Trophoblast cell (in vitro differentiated cells and primary cell): ENCODE data around the gene MFSD1.
A peak's percentile ranks its signal among the peaks of the same experiment; 100 is the strongest.

Experiments used
- DNase-seq, 2 donors: peaks; one replicate each; pipeline ENCODE4 v3.0.0-alpha.2; 2016
- H2AFZ ChIP-seq: 2 replicates; pipeline ENCODE4 v1.6.1; 2013; ENCODE audit warnings: low read length, moderate library complexity, mild to moderate bottlenecking; ENCODE audit not compliant: insufficient read depth, poor library complexity
- H2AK5ac ChIP-seq: 2 replicates; pipeline ENCODE4 v1.6.1; 2013; ENCODE audit warnings: mild to moderate bottlenecking, low read length
- H2BK120ac ChIP-seq: 2 replicates; pipeline ENCODE4 v1.6.1; 2013; ENCODE audit warnings: low read length, mild to moderate bottlenecking, moderate library complexity; ENCODE audit not compliant: insufficient read depth, poor library complexity
- H2BK12ac ChIP-seq: 2 replicates; pipeline ENCODE4 v1.6.1; 2013; ENCODE audit warnings: mild to moderate bottlenecking, low read length, moderate library complexity
- H2BK5ac ChIP-seq: 2 replicates; pipeline ENCODE4 v1.6.1; 2013; ENCODE audit warnings: low read length, low read depth, moderate library complexity, mild to moderate bottlenecking; ENCODE audit not compliant: poor library complexity
- H3K14ac ChIP-seq: 2 replicates; pipeline ENCODE4 v1.6.1; 2013; ENCODE audit warnings: mild to moderate bottlenecking, low read length
- H3K18ac ChIP-seq: 2 replicates; pipeline ENCODE4 v1.6.1; 2013; ENCODE audit warnings: mild to moderate bottlenecking, low read length
- H3K23ac ChIP-seq: 2 replicates; pipeline ENCODE4 v1.6.1; 2013; ENCODE audit warnings: low read length
- H3K27ac ChIP-seq: 2 replicates; pipeline ENCODE4 v1.5.1; 2013; ENCODE audit warnings: low read depth, mild to moderate bottlenecking, inconsistent platforms, low read length, moderate library complexity
- H3K27me3 ChIP-seq: 2 replicates; pipeline ENCODE4 v1.6.1; 2013; ENCODE audit warnings: inconsistent platforms, mild to moderate bottlenecking, low read length, moderate library complexity; ENCODE audit not compliant: insufficient read depth
- H3K36me3 ChIP-seq, 2 experiments: 1 replicate in 1 of 2; 2 replicates in 1 of 2; pipeline ENCODE4 v1.6.1; 2013; ENCODE audit warnings: low read length in 2 of 2, mild to moderate bottlenecking in 2 of 2, moderate library complexity in 1 of 2; ENCODE audit not compliant: insufficient read depth in 2 of 2, control insufficient read depth in 1 of 2
- H3K4ac ChIP-seq: 2 replicates; pipeline ENCODE4 v1.6.1; 2013; ENCODE audit warnings: low read depth, mild to moderate bottlenecking, low read length, moderate library complexity
- H3K4me1 ChIP-seq, 2 experiments: 1 replicate in 1 of 2; 2 replicates in 1 of 2; pipeline ENCODE4 v1.6.1; 2013; ENCODE audit warnings: low read length in 2 of 2, mild to moderate bottlenecking in 2 of 2, moderate library complexity in 1 of 2; ENCODE audit not compliant: insufficient read depth in 2 of 2, control insufficient read depth in 1 of 2
- H3K4me2 ChIP-seq: 2 replicates; pipeline ENCODE4 v1.6.1; 2013; ENCODE audit warnings: inconsistent platforms, mild to moderate bottlenecking, low read length, moderate library complexity
- H3K4me3 ChIP-seq: 2 replicates; pipeline ENCODE4 v1.5.1; 2013; ENCODE audit warnings: mild to moderate bottlenecking, low read depth, low read length, inconsistent platforms
- H3K79me1 ChIP-seq: one replicate; pipeline ENCODE4 v1.6.1; 2013; ENCODE audit warnings: low read length
- H3K79me2 ChIP-seq: 2 replicates; pipeline ENCODE4 v1.6.1; 2013; ENCODE audit warnings: low read length, mild to moderate bottlenecking; ENCODE audit not compliant: control insufficient read depth, insufficient read depth, poor library complexity
- H3K9ac ChIP-seq: 2 replicates; pipeline ENCODE4 v1.6.1; 2013; ENCODE audit warnings: mild to moderate bottlenecking, low read length
- H3K9me3 ChIP-seq: 2 replicates; pipeline ENCODE4 v1.6.1; 2013; ENCODE audit warnings: low read depth, mild to moderate bottlenecking, control low read depth, inconsistent platforms, low read length; ENCODE audit not compliant: insufficient read depth
- H4K12ac ChIP-seq: 2 replicates; pipeline ENCODE4 v1.6.1; 2013; ENCODE audit warnings: low read depth, mild to moderate bottlenecking, low read length, moderate library complexity
- H4K8ac ChIP-seq: 2 replicates; pipeline ENCODE4 v1.6.1; 2013; ENCODE audit warnings: low read depth, mild to moderate bottlenecking, low read length, moderate library complexity
- H4K91ac ChIP-seq: one replicate; pipeline ENCODE4 v1.6.1; 2013; ENCODE audit warnings: low read depth, mild to moderate bottlenecking, low read length, moderate library complexity
- WGBS: extraction: QIAGEN DNeasy Blood & Tissue Kit; methylation state at CpG from one replicate; pipeline ENCODE4 v1.1.7; 2013; ENCODE audit warnings: missing lambda C conversion rate; ENCODE audit not compliant: insufficient read length, insufficient coverage; ENCODE audit errors: extremely low coverage; 5-methylcytosine and 5-hydroxymethylcytosine counted together

Gene MFSD1

DNA sequence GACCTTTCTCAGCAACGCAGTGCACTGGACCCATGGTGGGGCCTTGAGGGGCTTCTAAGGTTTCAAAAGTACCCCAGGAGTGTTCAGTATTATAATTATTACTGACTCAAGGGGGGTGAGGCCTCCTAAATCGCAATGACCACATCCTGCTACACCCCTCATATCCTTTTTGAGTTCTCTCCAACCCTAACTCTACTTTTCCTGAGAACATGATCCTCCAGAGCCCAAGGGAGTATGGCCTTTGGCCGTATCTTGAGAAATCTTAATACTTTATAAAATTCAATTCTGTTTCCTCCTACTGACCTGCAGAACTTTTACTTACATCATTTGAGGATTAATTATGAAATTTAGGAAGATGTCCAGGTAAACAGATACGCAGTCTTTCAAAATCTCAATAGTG is 39.2 kb upstream of the MFSD1 start:
- DNase-seq: no peak
- no peak overlapping the region for H3K14ac ChIP-seq
- no peaks in the 10 kb centered on the region for H3K4me1 ChIP-seq
- H3K4ac ChIP-seq: no peak overlapping the region
- H2BK5ac ChIP-seq: no peak overlapping the region
- no peak overlapping the region for H4K8ac ChIP-seq
- no peak overlapping the region for H4K12ac ChIP-seq
- H3K27ac ChIP-seq: no peak overlapping the region
- H2AFZ ChIP-seq: no peak overlapping the region
- H2BK12ac ChIP-seq: no peak overlapping the region
- no CpG with 5 or more reads among the region's 4 CpGs for WGBS
- no peak overlapping the region for H3K4me3 ChIP-seq
- no peaks in the 10 kb centered on the region for H3K36me3 ChIP-seq
- no peak overlapping the region for H4K91ac ChIP-seq
- H2BK120ac ChIP-seq: no peak overlapping the region
- H3K4me2 ChIP-seq: no peak overlapping the region
- no peak overlapping the region for H2AK5ac ChIP-seq
- H3K79me2 ChIP-seq: no peaks in the 10 kb centered on the region
- no peak overlapping the region for H3K9ac ChIP-seq
- H3K18ac ChIP-seq: no peak overlapping the region
- H3K23ac ChIP-seq: no peak overlapping the region
- H3K9me3 ChIP-seq: no peaks in the 10 kb centered on the region
- no peaks in the 10 kb centered on the region for H3K79me1 ChIP-seq
- H3K27me3 ChIP-seq: no peaks in the 10 kb centered on the region

DNA sequence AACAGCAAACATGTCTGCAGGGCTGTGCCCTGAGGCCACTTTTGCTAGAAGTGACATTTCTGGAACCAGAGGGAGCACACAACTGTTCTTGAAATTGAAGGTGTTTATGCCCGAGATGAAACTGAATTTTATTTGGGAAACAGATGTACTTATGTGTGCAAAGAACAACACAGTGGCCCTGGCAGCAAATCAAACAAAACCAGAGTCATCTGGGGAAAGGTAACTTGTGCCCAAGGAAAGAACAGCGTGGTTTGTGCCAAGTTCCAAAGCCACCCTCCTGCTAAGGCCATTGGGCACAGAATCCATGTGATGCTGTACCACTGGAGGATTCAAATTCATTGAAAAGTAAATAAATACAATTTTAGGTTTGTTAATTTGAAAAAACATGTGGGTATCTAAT is 38.4 kb upstream of the MFSD1 start:
- no peak overlapping the region for H3K9ac ChIP-seq
- H3K23ac ChIP-seq: no peak overlapping the region
- no peak overlapping the region for H3K4me2 ChIP-seq
- no peaks in the 10 kb centered on the region for H3K9me3 ChIP-seq
- H2BK12ac ChIP-seq: no peak overlapping the region
- no peak overlapping the region for H4K8ac ChIP-seq
- no peak overlapping the region for H2AFZ ChIP-seq
- no peak overlapping the region for H2BK120ac ChIP-seq
- no peak overlapping the region for H3K4me3 ChIP-seq
- DNase-seq: no peak
- no peak overlapping the region for H4K12ac ChIP-seq
- H3K4ac ChIP-seq: no peak overlapping the region
- no peak overlapping the region for H3K27ac ChIP-seq
- H2BK5ac ChIP-seq: no peak overlapping the region
- no peak overlapping the region for H2AK5ac ChIP-seq
- H3K27me3 ChIP-seq: no peaks in the 10 kb centered on the region
- H3K79me1 ChIP-seq: no peaks in the 10 kb centered on the region
- H4K91ac ChIP-seq: no peak overlapping the region
- H3K4me1 ChIP-seq: peaks cover under 1 to 5% of the 10 kb centered on the region in 2 experiments
- H3K18ac ChIP-seq: no peak overlapping the region
- no peak overlapping the region for H3K14ac ChIP-seq
- no peaks in the 10 kb centered on the region for H3K36me3 ChIP-seq
- H3K79me2 ChIP-seq: no peaks in the 10 kb centered on the region
- no CpG with 5 or more reads among the region's 2 CpGs for WGBS

DNA sequence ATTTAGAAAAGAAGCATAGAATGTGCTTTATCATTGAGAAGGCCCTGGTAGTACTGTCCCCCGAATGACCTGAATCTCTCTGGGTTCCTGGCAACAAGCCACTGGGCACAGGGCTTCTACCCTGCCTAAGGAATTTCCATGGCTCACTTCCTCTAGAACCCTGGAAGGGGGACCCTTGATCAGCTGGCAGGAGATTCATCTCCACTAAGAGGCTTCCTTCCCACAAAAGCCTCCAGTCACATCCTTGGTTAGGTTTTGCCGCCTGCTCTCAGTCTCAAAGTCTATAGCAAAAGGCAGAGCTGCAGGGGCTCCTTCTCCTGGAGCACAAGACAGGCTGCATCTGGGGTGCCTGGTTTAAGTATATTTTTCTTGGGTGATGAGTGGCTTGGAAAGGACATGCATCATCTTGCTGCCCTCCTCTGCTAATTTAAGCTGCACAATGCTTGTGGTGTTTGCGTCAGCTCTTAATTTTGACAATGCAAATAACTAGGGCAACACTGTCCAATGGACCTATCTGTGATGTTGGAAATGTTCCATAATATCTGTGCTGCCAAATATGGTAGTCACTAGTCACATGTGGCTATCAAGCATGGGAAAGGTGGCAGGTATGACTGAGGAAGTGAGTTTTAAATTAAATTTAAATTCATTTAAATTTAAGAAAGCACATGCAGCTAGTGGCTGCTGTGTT is 36.2 kb upstream of the MFSD1 start:
- Histone ChIP-seq H3K4me2 (no peak overlapping the region), H2AFZ (no peak overlapping the region), H3K27ac (no peak overlapping the region), H3K9ac (no peak overlapping the region), H2BK5ac (no peak overlapping the region), H3K14ac (no peak overlapping the region), H2AK5ac (no peak overlapping the region), H3K9me3 (no peaks in the 10 kb centered on the region), H3K4me1 (peaks cover 3 to 10% of the 10 kb centered on the region in 2 experiments), H3K18ac (no peak overlapping the region), H3K79me1 (no peaks in the 10 kb centered on the region), H3K36me3 (no peaks in the 10 kb centered on the region), H3K23ac (no peak overlapping the region), H3K4me3 (no peak overlapping the region), H3K4ac (no peak overlapping the region), H2BK120ac (no peak overlapping the region), H3K27me3 (no peaks in the 10 kb centered on the region), H3K79me2 (no peaks in the 10 kb centered on the region), H4K8ac (no peak overlapping the region), H4K12ac (no peak overlapping the region), H4K91ac (no peak overlapping the region), H2BK12ac (no peak overlapping the region)
- DNase-seq: no peak
- no CpG with 5 or more reads among the region's 3 CpGs for WGBS

DNA sequence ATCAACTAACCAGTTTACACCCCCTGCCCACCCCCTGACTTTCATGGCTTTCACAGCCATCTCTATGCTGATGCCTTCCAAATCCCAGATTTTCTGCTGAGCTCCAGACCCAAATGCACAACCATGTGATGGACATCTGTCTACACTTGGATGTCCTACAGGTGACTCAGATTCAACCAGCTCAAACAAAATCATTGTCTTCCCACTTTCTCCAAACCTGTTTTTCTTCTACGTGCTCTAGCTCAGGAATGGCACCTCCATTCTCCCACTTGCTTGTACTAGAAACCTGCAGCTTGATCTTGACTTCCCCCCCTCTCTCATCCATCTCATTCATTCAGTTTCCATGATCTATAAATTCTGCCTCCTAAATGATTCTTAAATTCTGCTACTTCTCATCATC is 35.5 kb upstream of the MFSD1 start:
- Histone ChIP-seq H3K27me3 (no peaks in the 10 kb centered on the region), H3K36me3 (no peaks in the 10 kb centered on the region), H3K4me2 (no peak overlapping the region), H2AFZ (no peak overlapping the region), H2BK120ac (no peak overlapping the region), H3K9ac (no peak overlapping the region), H4K12ac (no peak overlapping the region), H2BK5ac (no peak overlapping the region), H3K79me2 (no peaks in the 10 kb centered on the region), H4K91ac (no peak overlapping the region), H3K23ac (no peak overlapping the region), H3K18ac (no peak overlapping the region), H3K27ac (no peak overlapping the region), H3K79me1 (no peaks in the 10 kb centered on the region), H2AK5ac (no peak overlapping the region), H2BK12ac (no peak overlapping the region), H3K9me3 (no peaks in the 10 kb centered on the region), H3K4ac (no peak overlapping the region), H4K8ac (no peak overlapping the region), H3K14ac (no peak overlapping the region), H3K4me3 (no peak overlapping the region), H3K4me1 (peaks cover 3 to 10% of the 10 kb centered on the region in 2 experiments)
- DNase-seq: peak in 1 of 2 donors; percentile 31
- WGBS: no CpG with 5 or more reads among the region's 1 CpG
